Pancreas (tissue), 10 donors: ENCODE results near the gene GATAD1. TPM values are rescaled to one million over a fixed set of nuclear protein-coding genes. Genes with fewer than 3 reads are reported as not detected.
"Not testable (repeated sequence)": the region's sequence is repeated elsewhere in the genome, so short reads cannot be mapped to it uniquely, and the experiment has no call there.

Experiments used
- ATAC-seq, 4 donors: fragments of 200-7000 bp; cut with Tn5 transposase; one replicate each; pipeline versions ENCODE4 v1.8.0 to v1.9.1; 2020; ENCODE audit warnings: mild to moderate bottlenecking in 4 of 4, moderate library complexity in 4 of 4
- DNase-seq, 6 donors: peaks; one replicate each; pipeline ENCODE4 v3.0.0-alpha.2; 2020
- FAIRE-seq: peaks from 2 replicates; lab custom pipeline; 2012; peaks lifted over from hg19 to GRCh38; lab: Jason Lieb, UNC
- H3K27ac ChIP-seq, 4 donors: fragments of 200-600 bp; sonication (generic); 1 replicate in 3 of 4; 2 replicates in 1 of 4; pipeline versions ENCODE4 v1.5.0 to v1.8.0; 2020
- H3K27me3 ChIP-seq, 4 donors: fragments of 200-600 bp; one replicate each; pipeline ENCODE4 v1.8.0; 2021
- H3K36me3 ChIP-seq, 3 donors: fragments of 200-600 bp; sonication (generic) in 1 of 3; one replicate each; pipeline versions ENCODE4 v1.5.0 to v1.8.0; 2020 to 2021
- H3K4me1 ChIP-seq, 3 donors: fragments of 200-600 bp; one replicate each; pipeline ENCODE4 v1.8.0; 2021
- H3K4me3 ChIP-seq, 4 donors: fragments of 200-600 bp; sonication (generic) in 2 of 4; one replicate each; pipeline versions ENCODE4 v1.5.0 to v1.8.0; 2020 to 2021
- H3K9me3 ChIP-seq, 4 donors: fragments of 200-600 bp; one replicate each; pipeline ENCODE4 v1.8.0; 2021
- CTCF ChIP-seq, 4 donors: fragments of 200-600 bp; sonication (generic) in 3 of 4; IDR thresholded peaks; one replicate each; pipeline versions ENCODE4 v1.5.0 to v1.8.0; 2021; ENCODE audit warnings: antibody characterized with exemption in 4 of 4
- WGBS, 2 donors: extraction: QIAGEN DNeasy Blood & Tissue Kit; methylation state at CpG; one replicate each; pipeline ENCODE4 v1.1.7; 2013; 5-methylcytosine and 5-hydroxymethylcytosine counted together
- intact Hi-C, 3 donors: fragments of 100-400 bp; cut with DNase I; formaldehyde crosslinking; loops; one replicate each; pipeline versions ENCODE4 v1.11.1 to v1.14.2; 2022
- polyA plus RNA-seq, 2 donors: library from polyadenylated mRNA; stranded (reverse); fragments of 200-250 nt; gene quantifications; one replicate each; pipeline ENCODE4 v1.2.3, GENCODE V29; 2013
- total RNA-seq, 6 donors: library from RNA; stranded (reverse); fragmentation: NEBNext Ultra II Directional in 4 of 6; extraction: Animal tissue kit (Norgen Biotek cat#: 25700) in 4 of 6; gene quantifications; one replicate each; pipeline versions ENCODE4 v1.2.1 to v1.2.4, GENCODE V29; 2021 to 2023
- donor health status: healthy with polysubstance abuse.
- donor health status: DM: no; HTN: no; CAD: no; lungs with moderate emphysema.
- donor health status: DM: no; HTN: no; CAD: no.
- donor health status: control.
- donor health status: control.
- donor health status: Bipolar disorder and iron deficiency.
- donor health status: DM: yes; HTN: yes; CAD: no.
- donor health status: DM: no; HTN: no; CAD: no.
- donor health status: DM: no; HTN: no; CAD: no.
- donor health status: DM: yes; HTN: yes; CAD: no.

Gene GATAD1
- total and polyA plus RNA-seq, 8 donors, result 16.5 to 30.1 (median 20.2) TPM

- WGBS, 2 donors, result 46 to 48% methylated on average over 8 of the region's 8 CpGs
- H3K27ac ChIP-seq, result peak overlapping the region in 1 of 4 donors; percentile 45
- no peak overlapping the region for H3K4me3 ChIP-seq
- H3K36me3 ChIP-seq, result peaks cover 0 to 6% (median 4%) of the 10 kb centered on the region in 3 donors
- peak; percentile 85 to 92 (median 90) for ATAC-seq
- H3K27me3 ChIP-seq, result no peaks in the 10 kb centered on the region
- intact Hi-C loops, result no loop called here
- DNase-seq, result peak in 2 of 6 donors; percentile 18 to 34
- no peak for FAIRE-seq
- peak; percentile 44 to 68 (median 56) for TF ChIP-seq CTCF (IDR thresholded peaks at IDR 0.05)
- no peaks in the 10 kb centered on the region for H3K4me1 ChIP-seq
- no peaks in the 10 kb centered on the region for H3K9me3 ChIP-seq
These were observed 14.0 kb downstream of the GATAD1 start for GRCh38 chr7:92461027-92462003.

- ATAC-seq (no peak), DNase-seq (no peak), FAIRE-seq (no peak)
- Histone ChIP-seq H3K36me3 (no peaks in the 10 kb centered on the region), H3K27me3 (no peaks in the 10 kb centered on the region), H3K4me1 (no peaks in the 10 kb centered on the region), H3K9me3 (no peaks in the 10 kb centered on the region), H3K4me3 (no peak overlapping the region), H3K27ac (no peak overlapping the region)
- TF ChIP-seq CTCF (IDR thresholded peaks at IDR 0.05), result no peak
- intact Hi-C loops, result no loop called here
- WGBS, 2 donors, result 94 to 97% methylated on average over 3 of the region's 3 CpGs
These were observed 15.3 kb downstream of the GATAD1 start for GRCh38 chr7:92462560-92462959.

- H3K27ac ChIP-seq, result no peak overlapping the region
- 57 to 59% methylated on average over 3 of the region's 3 CpGs for WGBS, 2 donors
These were observed 17.2 kb downstream of the GATAD1 start for GRCh38 chr7:92464515-92464914.

GRCh38 chr7:92466682-92467081 lies 19.4 kb downstream of the GATAD1 start:
- H3K27me3 ChIP-seq, result no peaks in the 10 kb centered on the region
- DNase-seq (no peak), ATAC-seq (no peak), FAIRE-seq (no peak)
- intact Hi-C loops, result no loop called here
- H3K9me3 ChIP-seq, result no peaks in the 10 kb centered on the region
- H3K4me1 ChIP-seq, result no peaks in the 10 kb centered on the region
- H3K27ac ChIP-seq, result no peak overlapping the region
- 79 to 83% methylated on average over 2 of the region's 2 CpGs for WGBS, 2 donors
- H3K36me3 ChIP-seq, result no peaks in the 10 kb centered on the region
- TF ChIP-seq CTCF (IDR thresholded peaks at IDR 0.05), result no peak
- no peak overlapping the region for H3K4me3 ChIP-seq

More at GRCh38 chr7:92464515-92464914, 17.2 kb downstream of the GATAD1 start:
- H3K4me1 ChIP-seq, result no peaks in the 10 kb centered on the region
- intact Hi-C loops, result no loop called here
- DNase-seq (no peak), ATAC-seq (no peak), FAIRE-seq (no peak)
- no peaks in the 10 kb centered on the region for H3K36me3 ChIP-seq
- no peaks in the 10 kb centered on the region for H3K27me3 ChIP-seq
- H3K9me3 ChIP-seq, result no peaks in the 10 kb centered on the region
- H3K4me3 ChIP-seq, result no peak overlapping the region
- TF ChIP-seq CTCF (IDR thresholded peaks at IDR 0.05), result no peak

GRCh38 chr7:92468589-92468988 lies 21.3 kb downstream of the GATAD1 start:
- H3K36me3 ChIP-seq, DNase-seq, H3K4me3 ChIP-seq, intact Hi-C loops, H3K9me3 ChIP-seq, ATAC-seq, H3K27ac ChIP-seq, H3K27me3 ChIP-seq, H3K4me1 ChIP-seq, FAIRE-seq: not testable (repeated sequence)
- WGBS, 2 donors, result 96 to 98% methylated on average over 9 of the region's 9 CpGs

- H3K27ac ChIP-seq, result not testable (repeated sequence)
- WGBS, 2 donors, result 29 to 44% methylated on average over 10 of the region's 10 CpGs
These were observed 26.7 kb downstream of the GATAD1 start for GRCh38 chr7:92473989-92474388.

GRCh38 chr7:92475261-92475770 lies 28.0 kb downstream of the GATAD1 start:
- DNase-seq, intact Hi-C loops, H3K36me3 ChIP-seq, ATAC-seq, H3K4me1 ChIP-seq, H3K27ac ChIP-seq, H3K27me3 ChIP-seq, H3K9me3 ChIP-seq, FAIRE-seq, H3K4me3 ChIP-seq: not testable (repeated sequence)
- WGBS, 2 donors, result 90 to 94% methylated on average over 12 of the region's 12 CpGs

More at GRCh38 chr7:92473989-92474388, 26.7 kb downstream of the GATAD1 start:
- ATAC-seq, H3K4me1 ChIP-seq, FAIRE-seq, H3K9me3 ChIP-seq, H3K36me3 ChIP-seq, H3K27me3 ChIP-seq, intact Hi-C loops, H3K4me3 ChIP-seq: not testable (repeated sequence)
- peak in 1 of 6 donors; percentile 19 for DNase-seq
